RPMI8226 (cell line): ENCODE data around the gene NPIPB6.

Experiments
- DNase-seq: peaks from one replicate; pipeline ENCODE4 v3.0.0-alpha.2; 2015

Gene NPIPB6

GRCh38 chr16:28321700-28322411 lies 41.5 kb downstream of the NPIPB6 start:
- DNase-seq, result peak; percentile 64

- DNase-seq, result no peak
Measured at GRCh38 chr16:28320741-28321140, 42.6 kb downstream of the NPIPB6 start.

- DNase-seq, result no peak
Measured at GRCh38 chr16:28320023-28320561, 43.2 kb downstream of the NPIPB6 start.

GRCh38 chr16:28319476-28320022 lies 43.8 kb downstream of the NPIPB6 start:
- no peak for DNase-seq

GRCh38 chr16:28318042-28318744 lies 45.1 kb downstream of the NPIPB6 start:
- DNase-seq, result no peak

- DNase-seq, result peak; percentile 74
Measured at GRCh38 chr16:28317040-28317880, 46.0 kb downstream of the NPIPB6 start.

GRCh38 chr16:28316054-28316453 lies 47.3 kb downstream of the NPIPB6 start:
- no peak for DNase-seq

GRCh38 chr16:28313587-28313986 lies 49.7 kb downstream of the NPIPB6 start:
- no peak for DNase-seq

- DNase-seq, result no peak
Measured at GRCh38 chr16:28312327-28312726, 51.0 kb downstream of the NPIPB6 start.

GRCh38 chr16:28311913-28312312 lies 51.4 kb downstream of the NPIPB6 start:
- DNase-seq, result no peak

GRCh38 chr16:28311413-28311812 lies 51.9 kb downstream of the NPIPB6 start:
- no peak for DNase-seq

- no peak for DNase-seq
Measured at GRCh38 chr16:28310796-28311195, 52.5 kb downstream of the NPIPB6 start.

- DNase-seq, result no peak
Measured at GRCh38 chr16:28309811-28310311, 53.4 kb downstream of the NPIPB6 start.

GRCh38 chr16:28308794-28309584 lies 54.3 kb downstream of the NPIPB6 start:
- no peak for DNase-seq

GRCh38 chr16:28307936-28308335 lies 55.4 kb downstream of the NPIPB6 start:
- DNase-seq, result no peak

- peak; percentile 73 for DNase-seq
Measured at GRCh38 chr16:28304214-28304613, 59.1 kb downstream of the NPIPB6 start.

GRCh38 chr16:28303132-28303531 lies 60.2 kb downstream of the NPIPB6 start:
- no peak for DNase-seq

- no peak for DNase-seq
Measured at GRCh38 chr16:28301620-28302019, 61.7 kb downstream of the NPIPB6 start.

- DNase-seq, result no peak
Measured at GRCh38 chr16:28301154-28301553, 62.2 kb downstream of the NPIPB6 start.

GRCh38 chr16:28300327-28300726 lies 63.0 kb downstream of the NPIPB6 start:
- DNase-seq, result no peak

- no peak for DNase-seq
Measured at GRCh38 chr16:28298511-28298878, 64.8 kb downstream of the NPIPB6 start.
